Measurements from ENCODE around the gene ALKBH7.
A peak's percentile ranks its signal among the peaks of the same experiment; 100 is the strongest.
"Not testable (repeated sequence)": the region's sequence is repeated elsewhere in the genome, so short reads cannot be mapped to it uniquely, and the experiment has no call there.

ALKBH7 gene

DNA sequence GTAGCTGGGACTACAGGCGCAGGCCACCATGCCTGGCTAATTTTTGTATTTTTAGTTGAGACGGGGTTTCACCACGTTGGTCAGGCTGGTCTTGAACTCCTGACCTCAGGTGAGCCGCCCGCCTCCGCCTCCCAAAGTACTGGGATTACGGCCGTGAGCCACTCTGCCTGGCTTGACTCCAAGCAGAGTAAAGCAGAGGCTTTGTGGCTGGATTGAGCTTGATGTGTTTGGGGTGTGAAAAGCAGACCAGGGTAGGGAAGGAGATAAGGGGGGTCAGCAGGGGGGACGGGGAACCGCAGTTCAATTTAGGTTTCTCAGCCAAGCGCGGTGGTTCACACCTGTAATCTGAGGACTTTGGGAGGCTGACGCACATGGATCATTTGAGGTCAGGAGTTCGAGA, 15.4 kb upstream of the ALKBH7 start:
- no peak for TF ChIP-seq ZNF274 (IDR thresholded peaks at IDR 0.05; ENCODE audit: low read depth, low read length)
- H3K4me3 ChIP-seq (ENCODE audit: low read length): no peak overlapping the region

- TF ChIP-seq ZNF274 (IDR thresholded peaks at IDR 0.05; ENCODE audit: low read depth, low read length): no peak
- H3K4me3 ChIP-seq (ENCODE audit: low read length): no peak overlapping the region
Observed at GRCh38 chr19:6358003-6358402, 14.6 kb upstream of the ALKBH7 start.

GRCh38 chr19:6359568-6360341, 12.8 kb upstream of the ALKBH7 start:
- no peak overlapping the region for H3K4me3 ChIP-seq (ENCODE audit: low read length)
- no peak for TF ChIP-seq ZNF274 (IDR thresholded peaks at IDR 0.05; ENCODE audit: low read depth, low read length)

DNA sequence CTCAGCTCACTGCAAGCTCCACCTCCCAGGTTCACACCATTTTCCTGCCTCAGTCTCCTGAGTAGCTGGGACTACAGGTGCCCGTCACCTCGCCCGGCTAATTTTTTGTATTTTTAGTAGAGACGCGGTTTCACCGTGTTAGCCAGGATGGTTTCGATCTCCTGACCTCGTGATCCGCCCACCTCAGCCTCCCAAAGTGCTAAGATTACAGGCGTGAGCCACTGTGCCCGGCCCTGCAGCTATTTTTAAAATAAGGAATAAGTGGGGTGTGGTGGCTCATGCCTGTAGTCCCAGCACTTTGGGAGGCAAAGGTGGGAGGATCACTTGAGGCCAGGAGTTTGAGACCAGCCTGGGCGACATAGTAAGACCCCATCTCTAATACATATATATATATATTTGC, 12.1 kb upstream of the ALKBH7 start:
- not testable (repeated sequence) for H3K4me3 ChIP-seq (ENCODE audit: low read length)

- H3K4me3 ChIP-seq (ENCODE audit: low read length): peak overlapping the region; percentile 41; the same call in 1 of the 2 replicates
Observed at GRCh38 chr19:6360857-6361216, 11.8 kb upstream of the ALKBH7 start.

DNA sequence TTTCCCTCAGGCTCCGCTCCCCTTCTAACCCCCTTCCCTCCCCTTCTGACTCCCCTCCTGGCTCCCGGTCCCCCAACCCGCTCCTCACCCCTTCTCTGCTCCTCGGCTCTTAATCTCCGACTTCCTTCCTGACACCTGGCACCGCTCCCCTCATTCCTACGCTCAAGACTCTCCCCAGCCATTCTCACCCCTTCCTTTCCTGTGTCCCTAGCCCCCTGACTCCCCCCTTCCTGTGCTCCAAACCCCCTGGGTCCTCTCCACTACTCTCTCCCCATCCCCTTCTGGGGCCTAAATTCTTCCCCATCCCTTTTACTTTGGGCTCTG, 10.6 kb upstream of the ALKBH7 start:
- no peak for TF ChIP-seq ZNF274 (IDR thresholded peaks at IDR 0.05; ENCODE audit: low read depth, low read length)
- H3K4me3 ChIP-seq (ENCODE audit: low read length): peak overlapping the region; percentile 82

GRCh38 chr19:6362351-6362801, 10.2 kb upstream of the ALKBH7 start:
- TF ChIP-seq ZNF274 (IDR thresholded peaks at IDR 0.05; ENCODE audit: low read depth, low read length): no peak
- H3K4me3 ChIP-seq (ENCODE audit: low read length): peak overlapping the region; percentile 82

DNA sequence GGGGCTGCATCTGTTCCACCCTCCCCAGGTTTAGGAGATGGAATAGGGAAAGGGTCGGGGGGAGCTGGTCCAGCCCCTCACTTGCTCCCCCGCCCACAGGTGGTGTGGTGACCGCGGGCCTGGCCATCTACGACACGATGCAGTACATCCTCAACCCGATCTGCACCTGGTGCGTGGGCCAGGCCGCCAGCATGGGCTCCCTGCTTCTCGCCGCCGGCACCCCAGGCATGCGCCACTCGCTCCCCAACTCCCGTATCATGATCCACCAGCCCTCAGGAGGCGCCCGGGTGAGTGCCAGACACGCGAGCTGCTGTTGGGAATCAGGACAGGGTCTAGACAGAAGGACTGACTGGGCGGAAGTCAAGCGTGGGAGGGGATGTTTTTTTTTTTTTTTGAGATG, 8.2 kb upstream of the ALKBH7 start:
- no peak overlapping the region for H3K4me3 ChIP-seq (ENCODE audit: low read length)
- no peak for TF ChIP-seq ZNF274 (IDR thresholded peaks at IDR 0.05; ENCODE audit: low read depth, low read length)

DNA sequence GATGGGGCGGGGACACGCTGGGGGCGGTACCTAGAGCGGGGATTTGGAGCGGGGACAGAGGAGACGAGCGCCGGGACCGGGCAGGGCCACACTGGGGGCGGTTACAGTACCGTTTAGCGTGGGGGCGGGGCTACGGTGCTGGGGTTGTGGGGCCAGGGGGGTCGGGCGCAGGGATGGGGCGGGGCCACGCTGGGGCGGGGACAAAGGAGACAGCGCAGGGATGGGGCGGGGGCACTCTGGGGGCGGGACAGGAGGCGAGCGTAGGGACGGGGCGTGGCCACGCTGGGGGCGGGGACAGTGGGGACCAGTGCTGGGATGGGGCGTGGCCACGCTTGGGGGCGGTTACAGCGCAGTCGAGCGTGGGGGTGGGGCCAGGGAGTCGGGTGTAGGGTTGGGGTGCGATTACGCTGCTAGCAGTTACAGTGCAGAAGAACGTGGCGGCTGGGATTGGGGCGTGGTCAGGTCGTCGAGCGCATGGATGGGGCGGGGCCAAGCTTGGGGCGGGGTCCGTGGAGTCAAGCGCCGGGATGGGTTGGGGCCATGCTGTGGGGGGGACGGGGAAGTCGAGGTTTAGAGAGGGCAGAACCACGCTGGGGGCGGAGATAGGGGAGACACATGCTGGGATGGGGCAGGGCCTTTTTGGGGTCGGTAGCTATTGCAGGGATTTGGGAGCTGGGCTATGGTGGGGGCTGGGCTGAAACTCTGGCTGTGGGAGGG, 660 bp downstream of the ALKBH7 start:
- no peak for TF ChIP-seq ZNF274 (IDR thresholded peaks at IDR 0.05; ENCODE audit: low read depth, low read length)
- peak overlapping the region; percentile 77 for H3K4me3 ChIP-seq (ENCODE audit: low read length)

GRCh38 chr19:6373813-6374108, 1.2 kb downstream of the ALKBH7 start:
- TF ChIP-seq ZNF274 (IDR thresholded peaks at IDR 0.05; ENCODE audit: low read depth, low read length): no peak
- peak overlapping the region; percentile 48; the same call in 1 of the 2 replicates for H3K4me3 ChIP-seq (ENCODE audit: low read length)

GRCh38 chr19:6374161-6374709, 1.6 kb downstream of the ALKBH7 start:
- TF ChIP-seq ZNF274 (IDR thresholded peaks at IDR 0.05; ENCODE audit: low read depth, low read length): no peak
- no peak overlapping the region for H3K4me3 ChIP-seq (ENCODE audit: low read length)

GRCh38 chr19:6374711-6375410, 2.3 kb downstream of the ALKBH7 start:
- H3K4me3 ChIP-seq (ENCODE audit: low read length): no peak overlapping the region
- TF ChIP-seq ZNF274 (IDR thresholded peaks at IDR 0.05; ENCODE audit: low read depth, low read length): no peak

DNA sequence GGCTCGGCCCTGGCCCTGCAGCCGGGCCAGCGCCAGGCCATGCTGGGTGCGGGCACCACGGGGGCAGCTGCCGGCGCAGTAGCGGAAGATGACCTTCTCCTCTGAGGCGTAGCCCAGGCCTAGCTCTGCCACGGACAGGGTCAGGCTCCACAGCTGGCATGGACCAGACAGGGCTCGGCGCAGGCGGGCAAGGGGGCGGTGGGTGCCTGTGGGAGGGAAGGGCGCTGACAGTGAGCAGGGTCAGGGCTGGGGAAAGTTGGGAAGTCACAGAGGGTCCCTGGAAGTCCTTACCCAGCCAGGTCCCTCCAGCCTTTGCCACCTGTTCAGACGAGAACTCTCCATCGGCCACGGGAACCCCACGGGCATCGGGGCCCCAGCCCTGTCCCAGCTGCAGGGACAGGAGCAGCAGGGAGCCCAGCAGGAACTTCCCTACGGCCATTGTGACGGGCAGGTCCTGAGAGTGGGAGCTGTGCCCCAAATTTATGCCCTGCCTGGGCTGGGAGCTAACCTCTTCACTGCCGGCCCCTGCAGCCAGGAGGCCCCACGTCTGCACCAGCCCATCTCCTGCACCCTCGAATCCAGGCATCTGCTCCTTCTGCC, 2.9 kb downstream of the ALKBH7 start, which contains the start of gene PSPN:
PSPN (minus strand) TSS at position 523 of the 600 bp plus-strand sequence; CDS start at position 439, 84 bp downstream.
- no peak for TF ChIP-seq ZNF274 (IDR thresholded peaks at IDR 0.05; ENCODE audit: low read depth, low read length)
- H3K4me3 ChIP-seq (ENCODE audit: low read length): no peak within 1 kb of the TSS

DNA sequence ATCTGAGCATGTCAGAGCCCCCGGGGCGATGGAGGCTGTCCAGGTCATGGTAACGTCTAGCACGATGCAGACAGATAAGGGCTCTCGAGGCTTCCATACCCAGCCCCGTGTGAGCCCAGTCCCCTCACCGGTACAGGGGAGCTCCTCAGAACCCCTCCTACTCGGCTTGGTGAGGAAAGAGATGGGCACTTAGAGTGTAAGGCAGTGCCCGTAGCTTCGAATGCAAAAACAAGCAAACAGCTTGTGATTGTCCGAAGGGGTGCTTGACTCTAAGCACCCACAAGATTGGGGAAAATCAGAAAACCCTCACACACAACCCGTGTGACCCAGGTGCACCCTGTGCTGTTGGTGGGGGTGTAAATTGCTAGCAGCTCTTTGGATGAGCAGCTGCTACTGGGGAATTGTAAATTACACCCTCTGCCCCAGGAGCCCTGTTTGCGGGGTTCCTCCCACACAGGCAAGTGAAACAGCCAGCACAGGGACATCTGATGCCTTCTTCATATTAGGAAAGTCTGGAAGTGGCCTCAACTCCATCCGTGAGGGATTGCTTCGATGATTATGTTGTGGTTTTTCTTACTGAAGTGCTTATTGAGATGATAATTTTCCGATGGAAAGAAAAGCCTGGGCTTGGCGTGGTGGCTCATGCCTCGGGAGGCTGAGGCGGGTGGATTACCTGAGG, 4.1 kb downstream of the ALKBH7 start:
- TF ChIP-seq ZNF274 (IDR thresholded peaks at IDR 0.05; ENCODE audit: low read depth, low read length): no peak
- no peak overlapping the region for H3K4me3 ChIP-seq (ENCODE audit: low read length)
